ENCODE results near the gene CRYZ. TPM values are rescaled to one million over a fixed set of nuclear protein-coding genes. Genes with fewer than 3 reads are reported as not detected.

The CRYZ gene
- total and polyA plus RNA-seq, 2 donors (not counting 3 experiments of a cell fraction or from before 2014, with no cell fraction given) = 24.5 to 32.7 TPM

GRCh38 chr1:74681001-74681400 lies 51.8 kb downstream of the CRYZ start:
- Histone ChIP-seq H3K4me1 (ENCODE audit: control insufficient read depth, extremely low read depth, insufficient read depth, low read length) (no peaks in the 10 kb centered on the region), H3K9ac (replicated peaks; ENCODE audit: extremely low read depth, insufficient read depth, low read length) (no peak overlapping the region), H3K27ac (ENCODE audit: insufficient read depth, low read depth, low read length) (no peak overlapping the region), H4K20me1 (replicated peaks; ENCODE audit: control insufficient read depth, extremely low read depth, insufficient read depth, low read length) (no peaks in the 10 kb centered on the region), H3K4me3 (replicated peaks in 1 of 3; ENCODE audit: insufficient read depth in 1 of 3, low read depth in 1 of 3, low read length in 3 of 3) (no peak overlapping the region), H2AFZ (ENCODE audit: low read depth, low read length) (no peak overlapping the region), H3K9me3 (replicated peaks; ENCODE audit: control insufficient read depth, insufficient read depth, low read length) (no peaks in the 10 kb centered on the region), H3K9me1 (replicated peaks; ENCODE audit: control insufficient read depth, extremely low read depth, insufficient read depth, low read length) (no peaks in the 10 kb centered on the region), H3K27me3 (ENCODE audit: control insufficient read depth in 2 of 2, insufficient read depth in 2 of 2, low read length in 2 of 2) (peaks cover 2 to 5% of the 10 kb centered on the region in 2 experiments), H3K4me2 (ENCODE audit: insufficient read depth, low read length) (no peak overlapping the region), H3K79me2 (ENCODE audit: control insufficient read depth, insufficient read depth, low read length) (no peaks in the 10 kb centered on the region), H3K36me3 (ENCODE audit: control insufficient read depth in 2 of 2, extremely low read depth in 1 of 2, insufficient read depth in 2 of 2, low read length in 2 of 2) (no peaks in the 10 kb centered on the region)
- ChIA-PET POLR2A (no interaction called here), CTCF (interaction anchor here (0.8 kb wide), 1 partner anchor 9 kb away, joined by 3 read pairs; no protein-coding TSS in a partner anchor)
- intact Hi-C loops (cut with micrococcal nuclease) (loop anchor here (10.0 kb wide), 1 partner anchor 1006 kb away; no protein-coding TSS in a partner anchor), dilution Hi-C loops (cut with MboI; ENCODE audit: extremely low pct_ligation_motif_present, low sequenced_read_pairs) (no loop called here)
- DNase-seq (ENCODE audit: low read depth, low spot score) (no peak), FAIRE-seq (no peak)
- BruUV-seq (replicated peaks) = no TSS peak
- TF ChIP-seq FOS (IDR thresholded peaks at IDR 0.05; ENCODE audit: borderline replicate concordance, insufficient read depth, low read length) (no peak), JUN (IDR thresholded peaks at IDR 0.05; ENCODE audit: borderline replicate concordance, insufficient read depth, insufficient read length, low read depth) (no peak), POLR2A (IDR thresholded peaks at IDR 0.05; ENCODE audit: low read depth, low read length) (no peak), EZH2 (IDR thresholded peaks at IDR 0.05; ENCODE audit: borderline replicate concordance, low read depth, low read length, severe bottlenecking) (no peak), CTCF (IDR thresholded peaks at IDR 0.05; ENCODE audit: extremely low read depth in 1 of 2, insufficient read depth in 1 of 2, low read depth in 1 of 2, low read length in 2 of 2) (no peak), POLR2AphosphoS5 (IDR thresholded peaks at IDR 0.05; ENCODE audit: insufficient read depth, low read depth, low read length) (no peak), MAX (IDR thresholded peaks at IDR 0.05; ENCODE audit: insufficient read depth, insufficient read length) (no peak), MYC (IDR thresholded peaks at IDR 0.05; ENCODE audit: low read depth, low read length) (no peak)

Data from endothelial cell of umbilical vein (primary cell).